C4-2B (cell line): ENCODE measurements around the gene OR2A12.
A peak's percentile ranks its signal among the peaks of the same experiment; 100 is the strongest.

Experiments used
- H3K27ac ChIP-seq: fragments of 450-650 bp; 2 replicates; pipeline ENCODE4 v1.5.1; 2017
- ZFX ChIP-seq: fragments of 450-650 bp; IDR thresholded peaks from 2 replicates; pipeline ENCODE4 v1.6.1; 2017
- TF ChIP-seq, protein P1 (sequence below): fragments of 450-650 bp; conservative IDR thresholded peaks from 2 replicates; pipeline ENCODE4 v1.5.1; 2017; ENCODE audit warnings: mild to moderate bottlenecking

Gene OR2A12

DNA sequence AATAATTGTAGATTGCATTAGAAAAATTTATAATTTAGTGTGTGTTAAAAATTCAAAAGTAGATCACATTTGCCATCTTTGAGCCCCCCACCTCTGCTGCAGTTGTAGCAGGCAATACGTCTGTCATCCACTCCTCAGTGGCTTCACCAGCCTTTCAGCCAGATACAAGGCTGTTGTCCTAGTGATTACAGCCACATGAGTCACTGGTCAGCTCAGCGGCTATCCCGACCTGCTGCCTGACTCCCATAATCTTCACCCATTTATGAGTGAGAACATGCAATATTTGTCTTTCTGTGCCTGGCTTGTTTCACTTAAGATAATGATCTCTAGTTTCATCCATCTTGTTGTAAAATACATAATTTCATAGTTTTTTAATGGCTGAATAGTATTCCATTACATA is 28.1 kb upstream of the OR2A12 start:
- TF ChIP-seq, protein P1, sequence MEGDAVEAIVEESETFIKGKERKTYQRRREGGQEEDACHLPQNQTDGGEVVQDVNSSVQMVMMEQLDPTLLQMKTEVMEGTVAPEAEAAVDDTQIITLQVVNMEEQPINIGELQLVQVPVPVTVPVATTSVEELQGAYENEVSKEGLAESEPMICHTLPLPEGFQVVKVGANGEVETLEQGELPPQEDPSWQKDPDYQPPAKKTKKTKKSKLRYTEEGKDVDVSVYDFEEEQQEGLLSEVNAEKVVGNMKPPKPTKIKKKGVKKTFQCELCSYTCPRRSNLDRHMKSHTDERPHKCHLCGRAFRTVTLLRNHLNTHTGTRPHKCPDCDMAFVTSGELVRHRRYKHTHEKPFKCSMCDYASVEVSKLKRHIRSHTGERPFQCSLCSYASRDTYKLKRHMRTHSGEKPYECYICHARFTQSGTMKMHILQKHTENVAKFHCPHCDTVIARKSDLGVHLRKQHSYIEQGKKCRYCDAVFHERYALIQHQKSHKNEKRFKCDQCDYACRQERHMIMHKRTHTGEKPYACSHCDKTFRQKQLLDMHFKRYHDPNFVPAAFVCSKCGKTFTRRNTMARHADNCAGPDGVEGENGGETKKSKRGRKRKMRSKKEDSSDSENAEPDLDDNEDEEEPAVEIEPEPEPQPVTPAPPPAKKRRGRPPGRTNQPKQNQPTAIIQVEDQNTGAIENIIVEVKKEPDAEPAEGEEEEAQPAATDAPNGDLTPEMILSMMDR = no peak
- TF ChIP-seq ZFX = no peak
- H3K27ac ChIP-seq = no peak overlapping the region

- TF ChIP-seq, protein P1 = peak; percentile 70
- TF ChIP-seq ZFX = no peak
- no peak overlapping the region for H3K27ac ChIP-seq
Observed at GRCh38 chr7:144063710-144064109, 22.4 kb upstream of the OR2A12 start.

- TF ChIP-seq, protein P1 = no peak
- no peak within 1 kb of the TSS for H3K27ac ChIP-seq
Observed at GRCh38 chr7:144069511-144069910, 16.6 kb upstream of the OR2A12 start, which contains the start of gene OR2A25. TSS of gene OR2A25 (plus strand) at chr7:144069811. CDS start at chr7:144074220, 4,409 bp downstream.

- TF ChIP-seq, protein P1 = no peak
- TF ChIP-seq ZFX = no peak
Observed at GRCh38 chr7:144069953-144070352, 16.1 kb upstream of the OR2A12 start.

GRCh38 chr7:144074374-144074773 is 11.7 kb upstream of the OR2A12 start:
- H3K27ac ChIP-seq = no peak overlapping the region
- TF ChIP-seq, protein P1 = peak; percentile 39
- TF ChIP-seq ZFX = no peak

More at GRCh38 chr7:144069953-144070352, 16.1 kb upstream of the OR2A12 start:
- no peak overlapping the region for H3K27ac ChIP-seq

- no peak overlapping the region for H3K27ac ChIP-seq
- TF ChIP-seq ZFX = no peak
- TF ChIP-seq, protein P1 = no peak
Observed at GRCh38 chr7:144086730-144087129, 652 bp downstream of the OR2A12 start.

- TF ChIP-seq, protein P1 = no peak
- TF ChIP-seq ZFX = no peak
- no peak overlapping the region for H3K27ac ChIP-seq
Observed at GRCh38 chr7:144087230-144087629, 1.2 kb downstream of the OR2A12 start.
